Glutamatergic neuron (in vitro differentiated cells): ENCODE data around the gene GDI2. TPM values are rescaled to one million over a fixed set of nuclear protein-coding genes. Genes with fewer than 3 reads are reported as not detected.
"Not testable (repeated sequence)": the region's sequence is repeated elsewhere in the genome, so short reads cannot be mapped to it uniquely, and the experiment has no call there.

Experiments
- DNase-seq: peaks from one replicate; pipeline ENCODE4 v3.0.0; 2022
- H3K27ac Mint-ChIP-seq: one replicate; pipeline ENCODE4 v1.8.0; 2020; ENCODE audit warnings: mild to moderate bottlenecking, mixed read lengths, inconsistent platforms; ENCODE audit not compliant: unreplicated experiment
- H3K27me3 Mint-ChIP-seq: one replicate; pipeline ENCODE4 v1.8.0; 2020; ENCODE audit warnings: mild to moderate bottlenecking, moderate library complexity, mixed read lengths, inconsistent platforms; ENCODE audit not compliant: unreplicated experiment
- H3K36me3 Mint-ChIP-seq: one replicate; pipeline ENCODE4 v1.8.0; 2020; ENCODE audit warnings: mild to moderate bottlenecking, mixed read lengths, inconsistent platforms; ENCODE audit not compliant: unreplicated experiment
- H3K4me1 Mint-ChIP-seq: one replicate; pipeline ENCODE4 v1.8.0; 2020; ENCODE audit warnings: mild to moderate bottlenecking, low read depth, mixed read lengths, inconsistent platforms; ENCODE audit not compliant: unreplicated experiment
- H3K4me3 Mint-ChIP-seq: one replicate; pipeline ENCODE4 v1.8.0; 2020; ENCODE audit warnings: mild to moderate bottlenecking, mixed read lengths, inconsistent platforms; ENCODE audit not compliant: unreplicated experiment
- H3K9me3 Mint-ChIP-seq: one replicate; pipeline ENCODE4 v1.8.0; 2020; ENCODE audit warnings: mild to moderate bottlenecking, moderate library complexity, mixed read lengths, inconsistent platforms; ENCODE audit not compliant: unreplicated experiment
- CTCF ChIP-seq: fragments of 200-600 bp; sonication (generic); IDR thresholded peaks from one replicate; pipeline ENCODE4 v1.5.0; 2021; ENCODE audit not compliant: partially characterized antibody, unreplicated experiment
- total RNA-seq: library from RNA; stranded (reverse); fragmentation: NEBNext Ultra II Directional; extraction: Animal tissue kit (Norgen Biotek cat#: 25700); gene quantifications from one replicate; pipeline ENCODE4 v1.2.1, GENCODE V29; 2021; ENCODE audit not compliant: unreplicated experiment

The GDI2 gene
- total RNA-seq, 1 donor from 2014 or later, result 294 TPM

DNA sequence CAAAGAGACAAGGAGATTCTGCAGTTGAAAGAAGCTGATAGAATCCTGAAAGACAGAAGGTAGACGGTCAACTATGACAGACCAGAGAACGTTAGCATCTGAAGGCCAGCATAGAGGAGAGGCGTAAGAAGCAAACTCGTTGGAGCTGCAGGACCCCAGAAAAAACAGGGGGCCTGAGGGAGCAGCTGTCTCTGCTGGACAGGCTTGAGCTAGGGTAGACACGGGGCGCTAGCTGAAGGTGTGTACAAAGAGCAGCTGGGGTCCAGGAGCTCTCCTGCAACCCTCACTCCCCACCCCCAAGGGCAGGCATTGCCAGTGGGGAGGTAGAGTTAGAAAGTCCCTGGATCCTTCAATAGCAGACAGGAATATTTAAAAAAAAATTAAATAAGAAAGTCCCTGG, 14.6 kb upstream of the GDI2 start:
- no peak for TF ChIP-seq CTCF
- Mint-ChIP-seq H3K36me3 (no peaks in the 10 kb centered on the region), H3K4me3 (no peak overlapping the region), H3K9me3 (peaks cover 3% of the 10 kb centered on the region), H3K27me3 (no peaks in the 10 kb centered on the region), H3K27ac (no peak overlapping the region), H3K4me1 (no peaks in the 10 kb centered on the region)
- no peak for DNase-seq

- not testable (repeated sequence) for H3K9me3 Mint-ChIP-seq, H3K27me3 Mint-ChIP-seq, DNase-seq, H3K27ac Mint-ChIP-seq, H3K36me3 Mint-ChIP-seq, H3K4me1 Mint-ChIP-seq, H3K4me3 Mint-ChIP-seq
These were observed 13.3 kb upstream of the GDI2 start for GRCh38 chr10:5826511-5826910.

- no peaks in the 10 kb centered on the region for H3K36me3 Mint-ChIP-seq
- H3K4me3 Mint-ChIP-seq, result no peak overlapping the region
- peaks cover 2% of the 10 kb centered on the region for H3K9me3 Mint-ChIP-seq
- peaks cover 2% of the 10 kb centered on the region for H3K27me3 Mint-ChIP-seq
- H3K27ac Mint-ChIP-seq, result no peak overlapping the region
- no peak for DNase-seq
- peaks cover 4% of the 10 kb centered on the region for H3K4me1 Mint-ChIP-seq
- TF ChIP-seq CTCF, result no peak
These were observed 5.7 kb upstream of the GDI2 start for GRCh38 chr10:5818894-5819293.

DNA sequence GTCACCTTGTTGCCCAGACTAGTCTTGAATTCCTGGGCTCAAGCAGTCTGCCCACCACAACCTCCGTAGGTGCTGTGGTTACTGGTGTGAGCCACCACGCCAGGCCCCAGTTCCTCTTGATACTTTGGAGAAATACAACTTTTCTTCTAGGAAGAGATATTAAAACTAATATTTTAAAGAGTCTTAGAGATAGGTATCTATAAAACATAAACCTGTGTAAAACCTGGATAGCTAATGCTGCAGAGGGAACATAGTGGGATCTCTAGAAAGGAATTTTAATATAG, 4.8 kb upstream of the GDI2 start:
- H3K36me3 Mint-ChIP-seq, result no peaks in the 10 kb centered on the region
- no peak overlapping the region for H3K4me3 Mint-ChIP-seq
- TF ChIP-seq CTCF, result no peak
- DNase-seq, result no peak
- peaks cover 2% of the 10 kb centered on the region for H3K27me3 Mint-ChIP-seq
- H3K27ac Mint-ChIP-seq, result no peak overlapping the region
- H3K4me1 Mint-ChIP-seq, result peaks cover 4% of the 10 kb centered on the region
- H3K9me3 Mint-ChIP-seq, result peaks cover 2% of the 10 kb centered on the region

- H3K4me1 Mint-ChIP-seq, result peaks cover 4% of the 10 kb centered on the region
- peaks cover 2% of the 10 kb centered on the region for H3K27me3 Mint-ChIP-seq
- H3K9me3 Mint-ChIP-seq, result peaks cover 2% of the 10 kb centered on the region
- H3K27ac Mint-ChIP-seq, result no peak overlapping the region
- TF ChIP-seq CTCF, result no peak
- no peak overlapping the region for H3K4me3 Mint-ChIP-seq
- H3K36me3 Mint-ChIP-seq, result no peaks in the 10 kb centered on the region
- no peak for DNase-seq
These were observed 4.3 kb upstream of the GDI2 start for GRCh38 chr10:5817322-5818047.
